Activated T-cell treated with anti-CD3 and anti-CD28 coated beads for 48 hours (primary cell): Measurements from ENCODE around the gene SH2D5.

Source experiments
- DNase-seq: peaks from one replicate; pipeline ENCODE4 v3.0.0-alpha.2; 2020; ENCODE audit warnings: low read depth

SH2D5 gene

DNA sequence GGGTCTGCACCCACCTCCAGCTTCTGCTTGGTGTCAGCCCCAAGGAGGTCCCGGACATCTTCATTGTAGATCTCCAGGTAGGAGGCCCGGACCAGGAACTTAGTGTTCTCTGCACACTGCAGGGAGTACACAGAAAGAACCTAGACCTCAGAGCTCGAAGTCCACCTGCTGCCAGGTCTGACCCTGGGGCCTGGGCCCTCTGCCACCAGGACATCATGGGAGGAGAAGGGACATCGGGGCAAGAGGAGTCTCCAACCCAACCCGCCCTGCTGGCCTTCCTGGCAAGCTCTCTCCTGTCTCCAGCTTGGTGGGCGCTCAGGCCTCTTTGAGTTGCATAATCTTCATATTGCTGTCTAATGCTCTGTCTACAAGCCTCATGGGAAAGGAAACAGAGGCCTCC, 19.1 kb downstream of the SH2D5 start:
- DNase-seq, result no peak

DNA sequence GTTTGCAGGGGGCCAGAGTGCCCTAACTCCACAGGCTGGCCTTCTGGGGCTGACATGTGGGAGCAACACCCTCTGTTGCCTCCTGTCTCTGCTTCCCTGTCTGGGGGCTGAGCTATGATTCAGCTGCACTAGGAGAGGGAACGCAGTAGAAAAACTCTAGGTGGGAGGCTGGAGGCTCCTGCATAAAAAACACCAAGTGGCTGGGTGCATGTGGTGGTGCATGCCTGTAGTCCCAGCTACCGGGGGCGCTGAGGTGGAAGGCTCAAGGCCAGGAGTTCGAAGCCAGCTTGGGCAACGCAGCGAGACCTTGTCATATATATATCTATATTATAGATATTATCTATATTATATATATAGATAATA, 20.3 kb downstream of the SH2D5 start:
- DNase-seq, result no peak

DNA sequence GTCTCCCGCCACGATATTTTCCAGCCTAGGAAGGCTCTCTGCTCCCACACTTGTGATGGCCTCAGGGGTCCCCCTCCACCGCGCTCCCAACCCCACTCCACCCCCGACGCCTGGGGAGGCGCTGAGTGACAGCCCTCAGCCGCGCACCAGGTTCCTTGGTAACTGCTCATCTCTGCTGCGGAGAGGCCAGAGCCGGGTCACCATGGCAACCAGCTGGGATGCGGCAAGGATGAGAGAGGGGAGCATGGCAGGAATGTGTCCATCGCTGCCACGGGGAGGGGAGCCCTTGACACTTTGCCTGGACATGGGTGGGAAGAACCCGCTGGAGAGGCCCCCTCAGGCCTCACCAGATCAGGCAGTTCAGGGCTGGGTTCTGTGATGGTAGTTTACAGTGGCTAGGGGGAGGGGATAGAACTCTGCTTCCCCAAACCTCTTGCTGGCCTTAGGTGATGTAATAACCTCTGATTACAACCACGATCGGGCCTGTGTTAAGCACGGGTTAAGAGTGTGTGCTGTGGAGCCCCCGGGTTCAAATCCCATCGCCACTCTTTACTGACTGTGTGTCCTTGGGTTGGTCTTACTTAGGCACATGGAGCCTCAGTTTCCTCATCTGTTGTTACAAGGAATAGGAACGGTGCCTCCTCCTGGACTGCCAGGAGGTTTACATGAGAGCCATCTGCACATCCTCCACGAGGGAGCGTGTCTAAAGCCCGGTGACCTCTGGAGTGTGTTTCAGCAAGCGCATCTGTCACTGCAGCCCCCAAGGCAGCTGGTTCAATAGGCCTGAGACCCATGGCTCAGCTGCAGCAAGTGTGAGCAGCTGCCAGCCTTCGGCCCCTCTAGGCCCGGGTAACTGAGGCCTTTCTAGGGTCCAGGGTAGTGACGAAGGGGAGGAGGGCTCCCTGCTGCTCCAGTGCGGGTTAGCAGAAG, 21.0 kb downstream of the SH2D5 start:
- no peak for DNase-seq

DNA sequence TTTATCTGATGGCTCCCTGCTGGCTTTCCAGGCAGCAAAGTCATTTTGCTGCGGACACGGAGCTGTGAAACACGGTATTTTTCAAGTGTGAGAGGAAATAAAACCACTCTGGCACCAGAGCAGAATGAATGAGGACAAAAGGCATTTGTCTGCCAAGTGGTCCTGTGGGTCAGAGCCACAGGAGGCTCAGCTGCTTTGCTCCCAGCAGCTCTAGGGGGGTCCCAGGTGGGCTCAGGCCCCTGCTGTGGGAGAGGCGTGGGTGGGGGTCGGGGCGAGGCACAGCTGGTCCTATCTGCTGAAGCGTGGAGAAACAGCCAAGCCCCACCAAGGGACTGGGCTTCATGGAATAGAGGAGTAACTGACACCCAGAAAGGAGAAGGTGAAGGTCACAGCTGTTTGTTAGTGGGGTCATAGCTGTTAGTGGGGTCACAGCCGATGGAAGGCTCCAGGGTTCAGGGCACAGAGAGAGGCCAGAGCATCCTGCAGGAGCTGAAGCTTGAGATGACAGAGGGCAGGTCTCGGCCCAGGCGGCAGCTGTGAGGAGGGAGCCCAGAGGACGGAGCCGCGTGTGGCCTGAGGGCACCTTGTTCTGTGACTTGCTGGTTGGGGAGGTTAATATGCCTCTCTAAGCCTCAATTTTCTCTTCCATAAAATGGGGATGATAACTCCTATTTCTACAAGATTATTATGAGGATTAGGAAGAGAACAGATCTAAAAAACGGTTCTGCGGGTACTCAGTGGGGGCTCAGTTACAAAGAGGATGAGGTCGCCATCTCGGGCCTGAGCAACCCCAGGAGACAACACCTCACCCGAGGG, 21.8 kb downstream of the SH2D5 start:
- DNase-seq, result no peak

DNA sequence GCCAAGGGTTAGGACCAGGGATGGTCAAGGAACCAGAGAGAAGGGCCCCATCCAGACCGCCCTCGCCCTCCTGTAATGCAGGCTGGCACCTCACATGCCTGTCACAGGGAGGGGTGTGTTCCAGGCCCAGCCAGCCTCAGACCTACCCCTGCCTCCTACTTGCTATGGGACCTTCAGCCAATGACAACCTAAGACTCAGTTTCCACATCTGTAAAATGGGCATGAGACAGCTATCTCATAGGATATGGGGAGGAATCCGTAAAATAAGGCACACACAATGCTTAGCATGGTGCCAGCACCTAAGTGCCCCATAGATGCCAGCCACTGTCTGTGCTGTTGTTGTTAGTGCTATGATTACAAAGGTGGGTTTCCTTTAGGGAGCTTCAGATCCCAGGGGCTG, 22.6 kb downstream of the SH2D5 start:
- DNase-seq, result no peak

DNA sequence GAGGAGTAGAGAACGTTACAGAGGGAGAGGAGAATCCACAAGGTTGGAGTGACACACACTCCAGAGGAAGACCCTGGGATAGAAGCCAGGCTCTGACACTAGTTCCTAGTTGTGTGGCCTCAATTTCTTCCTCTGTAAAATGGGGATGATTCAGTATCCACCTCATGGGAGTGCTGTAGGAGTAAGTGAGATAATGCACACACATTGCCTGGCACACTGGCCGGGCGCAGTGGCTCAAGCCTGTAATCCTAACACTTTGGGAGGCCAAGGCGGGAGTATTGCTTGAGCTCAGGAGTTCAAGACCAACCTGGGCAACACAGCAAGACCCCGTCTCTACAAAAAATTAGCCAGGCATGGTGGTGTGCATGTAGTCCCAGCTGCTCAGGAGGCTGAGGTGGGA, 23.6 kb downstream of the SH2D5 start:
- no peak for DNase-seq

DNA sequence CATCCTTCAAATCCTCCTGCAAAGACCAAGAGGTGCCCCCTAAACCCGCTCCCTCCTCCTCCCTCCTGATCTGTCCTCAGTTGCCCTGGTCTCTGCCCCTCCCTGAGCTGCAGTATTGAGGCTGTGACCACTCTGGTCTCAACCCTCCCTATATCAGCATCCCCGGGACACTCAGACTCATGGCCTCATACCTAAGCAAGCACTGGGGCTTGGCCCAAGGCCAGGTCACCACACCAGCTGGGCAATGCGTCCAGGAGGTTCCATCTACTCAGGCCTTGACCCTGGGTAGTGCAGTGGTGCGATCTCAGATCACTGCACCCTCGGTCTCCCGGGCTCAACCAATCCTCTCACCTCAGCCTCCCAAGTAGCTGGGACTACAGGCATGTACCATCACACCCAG, 24.4 kb downstream of the SH2D5 start:
- no peak for DNase-seq

DNA sequence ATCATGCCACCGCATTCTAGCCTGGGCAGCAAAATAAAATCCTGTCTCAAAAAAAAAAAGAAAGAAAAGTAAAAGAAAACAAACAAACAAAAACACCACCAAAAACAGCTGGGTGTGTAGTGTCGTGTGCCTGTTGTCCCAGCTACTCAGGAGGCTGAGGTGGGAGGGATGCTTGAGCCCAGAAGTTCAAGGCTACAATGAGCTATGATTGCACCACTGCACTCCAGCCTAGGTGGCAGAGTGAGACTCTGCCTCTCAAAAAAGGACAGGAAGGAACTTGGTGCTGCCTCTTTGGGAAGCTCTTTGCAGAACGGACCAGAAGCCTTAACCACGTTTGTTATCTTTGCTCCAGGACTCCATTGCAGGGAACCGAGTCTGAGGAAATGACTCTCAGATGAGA, 25.7 kb downstream of the SH2D5 start:
- DNase-seq, result no peak

DNA sequence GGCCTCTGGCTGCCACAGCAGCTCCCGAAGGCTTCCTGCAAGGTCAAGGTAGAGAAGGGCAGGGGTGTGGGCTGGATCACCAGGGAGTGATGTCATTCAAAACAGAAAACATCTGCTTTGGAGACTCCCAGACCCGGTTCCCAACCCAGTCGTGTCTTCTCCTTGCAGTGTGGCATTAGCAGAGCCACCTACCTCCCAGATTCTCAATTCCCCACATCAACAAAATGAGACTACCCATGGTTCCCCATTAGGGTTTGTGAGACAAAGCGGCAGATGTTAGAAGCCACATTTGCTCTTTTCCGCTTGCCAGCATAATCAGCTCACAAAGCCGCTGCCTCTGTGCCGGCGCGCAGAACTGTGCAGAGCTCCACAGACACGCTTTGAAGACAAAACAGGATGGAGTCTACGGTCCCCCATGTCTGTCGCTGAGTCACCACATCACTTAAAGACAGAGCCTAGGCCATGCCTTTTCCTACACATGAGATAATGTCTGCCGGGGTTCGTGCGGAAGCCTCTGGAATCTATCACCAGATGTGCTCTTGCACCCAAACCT, 27.2 kb downstream of the SH2D5 start:
- DNase-seq, result no peak

GRCh38 chr1:20704390-20705202, 27.9 kb downstream of the SH2D5 start:
- DNase-seq, result no peak

GRCh38 chr1:20703124-20703756, 29.3 kb downstream of the SH2D5 start:
- DNase-seq, result no peak

- no peak for DNase-seq
Measured at GRCh38 chr1:20702416-20702815, 30.1 kb downstream of the SH2D5 start.

- no peak for DNase-seq
Measured at GRCh38 chr1:20701847-20702246, 30.7 kb downstream of the SH2D5 start.

- no peak for DNase-seq
Measured at GRCh38 chr1:20701446-20701845, 31.1 kb downstream of the SH2D5 start.

DNA sequence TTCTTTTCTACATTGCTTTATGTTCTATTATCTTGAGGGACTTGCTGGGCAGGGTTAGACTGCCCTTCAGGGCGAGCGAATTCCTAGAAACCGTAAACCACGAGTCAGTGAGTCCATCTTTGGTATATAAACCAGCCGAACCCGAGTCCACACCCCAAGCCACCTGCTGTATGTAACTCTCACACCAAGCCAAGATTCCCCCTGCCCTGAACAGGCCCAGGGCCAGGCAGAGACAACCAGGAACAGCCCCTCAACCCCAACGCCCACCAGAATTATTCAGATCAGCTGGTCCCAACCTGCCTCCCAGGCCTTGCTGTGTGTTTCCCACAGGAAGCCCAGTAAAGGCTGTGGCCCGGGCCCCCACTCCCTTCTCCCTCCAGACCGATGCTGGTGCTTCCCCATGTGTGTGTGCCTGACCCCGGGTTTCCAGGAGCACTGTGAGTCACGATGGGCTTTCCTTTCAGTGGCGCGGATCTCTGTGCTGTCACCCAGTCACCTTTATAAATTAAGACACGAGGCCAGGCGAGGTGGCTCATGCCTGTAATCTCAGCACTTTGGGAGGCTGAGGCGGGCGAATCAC, 31.8 kb downstream of the SH2D5 start:
- DNase-seq, result no peak

GRCh38 chr1:20699558-20699957, 32.9 kb downstream of the SH2D5 start:
- DNase-seq, result no peak

DNA sequence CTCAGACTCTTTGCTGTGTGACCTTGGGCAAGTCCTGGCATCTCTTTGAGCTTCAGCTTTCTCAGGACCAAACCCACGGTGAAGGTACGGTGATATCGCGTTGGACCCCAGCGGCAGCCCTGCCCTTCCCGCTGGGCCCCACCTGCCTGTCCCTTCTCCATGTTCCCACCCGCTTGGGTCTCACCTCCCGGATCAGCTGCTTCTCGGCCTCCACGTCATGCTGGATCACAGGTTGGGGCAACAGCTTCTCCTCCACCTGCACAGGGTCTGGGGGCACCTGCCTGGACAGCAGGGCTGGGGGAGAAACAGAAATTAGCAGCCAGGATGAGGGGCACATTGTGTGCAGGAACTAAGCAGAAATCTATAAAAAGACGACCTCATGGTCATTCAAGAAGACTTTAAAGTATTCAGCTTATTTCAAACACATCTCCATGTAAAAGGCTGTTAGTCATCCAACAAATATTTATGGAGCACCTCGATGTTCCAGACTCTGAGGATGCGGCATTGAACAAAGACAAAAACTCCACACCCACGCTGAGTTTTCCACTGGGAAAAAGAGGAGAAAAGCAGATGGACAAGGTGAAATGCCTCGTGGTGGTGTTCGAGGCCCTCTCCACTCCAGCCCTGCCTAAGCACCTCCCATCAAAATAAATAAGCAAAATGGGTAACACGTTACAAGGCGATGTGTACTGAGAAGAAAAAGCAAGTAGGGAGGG, 34.1 kb downstream of the SH2D5 start:
- DNase-seq, result no peak

- DNase-seq, result no peak
Measured at GRCh38 chr1:20697563-20697962, 34.9 kb downstream of the SH2D5 start.

- DNase-seq, result peak; percentile 66
Measured at GRCh38 chr1:20696397-20697333, 35.8 kb downstream of the SH2D5 start.
